ENCODE results near the gene DYRK1B.

- TF ChIP-seq, protein P1, sequence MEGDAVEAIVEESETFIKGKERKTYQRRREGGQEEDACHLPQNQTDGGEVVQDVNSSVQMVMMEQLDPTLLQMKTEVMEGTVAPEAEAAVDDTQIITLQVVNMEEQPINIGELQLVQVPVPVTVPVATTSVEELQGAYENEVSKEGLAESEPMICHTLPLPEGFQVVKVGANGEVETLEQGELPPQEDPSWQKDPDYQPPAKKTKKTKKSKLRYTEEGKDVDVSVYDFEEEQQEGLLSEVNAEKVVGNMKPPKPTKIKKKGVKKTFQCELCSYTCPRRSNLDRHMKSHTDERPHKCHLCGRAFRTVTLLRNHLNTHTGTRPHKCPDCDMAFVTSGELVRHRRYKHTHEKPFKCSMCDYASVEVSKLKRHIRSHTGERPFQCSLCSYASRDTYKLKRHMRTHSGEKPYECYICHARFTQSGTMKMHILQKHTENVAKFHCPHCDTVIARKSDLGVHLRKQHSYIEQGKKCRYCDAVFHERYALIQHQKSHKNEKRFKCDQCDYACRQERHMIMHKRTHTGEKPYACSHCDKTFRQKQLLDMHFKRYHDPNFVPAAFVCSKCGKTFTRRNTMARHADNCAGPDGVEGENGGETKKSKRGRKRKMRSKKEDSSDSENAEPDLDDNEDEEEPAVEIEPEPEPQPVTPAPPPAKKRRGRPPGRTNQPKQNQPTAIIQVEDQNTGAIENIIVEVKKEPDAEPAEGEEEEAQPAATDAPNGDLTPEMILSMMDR (IDR thresholded peaks at IDR 0.05): no peak
- no peak for TF ChIP-seq POLR2A (IDR thresholded peaks at IDR 0.05)
Measured at GRCh38 chr19:39839678-39840327, 5.8 kb upstream of the DYRK1B start.

Measured in thyroid gland (tissue), 4 donors.